ENCODE data around the gene P3H4.

P3H4 gene

GRCh38 chr17:41772218-41772585 lies 39.5 kb downstream of the P3H4 start:
- DNase-seq (ENCODE audit: low read depth) = no peak

- no peak for DNase-seq (ENCODE audit: low read depth)
Measured at GRCh38 chr17:41771389-41772206, 40.2 kb downstream of the P3H4 start.

GRCh38 chr17:41769985-41770384 lies 41.8 kb downstream of the P3H4 start:
- DNase-seq (ENCODE audit: low read depth) = no peak

GRCh38 chr17:41769346-41769862 lies 42.3 kb downstream of the P3H4 start:
- DNase-seq (ENCODE audit: low read depth) = no peak

DNA sequence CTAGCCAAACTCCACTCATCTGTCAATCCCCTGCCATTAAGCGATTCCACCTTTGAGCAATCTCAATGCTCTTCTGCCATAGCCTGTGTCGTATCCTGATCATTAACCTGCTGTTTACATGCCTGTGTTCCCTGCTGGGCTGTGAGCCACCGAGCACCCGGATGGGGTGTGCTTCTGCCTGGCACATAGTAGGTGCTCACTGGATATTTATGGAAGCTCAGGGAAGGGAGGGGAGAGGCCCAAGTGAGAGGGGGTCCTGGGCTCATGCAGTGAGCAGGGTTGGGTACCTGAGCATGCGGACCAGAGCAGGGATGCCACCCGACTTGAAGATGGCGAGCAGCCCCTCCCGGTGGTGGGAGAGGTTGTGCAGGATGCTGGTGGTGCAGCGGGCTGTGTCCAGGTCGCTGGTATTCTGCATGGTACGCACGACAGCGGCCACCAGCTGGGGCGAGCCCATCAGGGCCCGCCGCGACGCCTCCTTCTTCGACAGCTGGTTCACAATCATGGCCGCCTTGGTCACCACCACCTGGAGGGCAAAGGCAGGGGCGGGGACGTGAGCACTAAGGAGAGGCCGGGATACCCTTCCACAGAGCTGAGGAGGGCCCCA lies 43.0 kb downstream of the P3H4 start:
- no peak for DNase-seq (ENCODE audit: low read depth)

DNA sequence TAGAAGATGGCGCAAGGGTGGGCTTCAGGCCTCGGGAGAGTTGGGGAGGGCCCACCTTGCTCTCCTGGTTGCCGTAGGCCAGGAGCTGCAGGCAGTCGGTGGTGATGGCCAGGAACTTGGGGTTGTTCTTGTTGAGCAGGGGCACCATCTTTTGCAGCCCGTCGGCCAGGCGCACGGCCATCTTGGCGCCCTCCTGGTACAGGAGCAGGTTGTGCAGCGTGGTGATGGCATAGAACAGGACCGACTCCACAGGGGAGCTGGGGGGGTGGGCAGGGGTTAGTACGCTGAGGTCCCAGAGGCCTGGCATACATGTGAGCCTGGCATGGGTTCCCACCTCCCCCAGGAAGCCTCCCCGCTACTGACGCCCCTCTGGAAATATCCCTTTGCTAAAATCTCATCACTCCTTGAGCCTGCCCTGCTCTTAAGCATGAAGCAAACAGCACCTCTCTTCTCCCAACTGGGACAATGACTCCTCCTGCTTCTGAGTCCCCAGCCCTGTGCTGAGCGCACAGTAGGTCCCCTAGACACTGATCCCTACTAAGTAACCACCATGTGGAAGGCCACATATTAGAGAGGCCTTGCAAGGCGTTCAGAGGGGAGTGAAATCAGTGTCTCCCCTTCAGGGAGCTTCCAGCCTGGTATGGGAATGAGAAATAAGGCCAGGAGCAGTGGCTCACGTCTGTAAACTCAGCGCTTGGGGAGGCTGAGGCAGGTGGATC lies 44.3 kb downstream of the P3H4 start:
- DNase-seq (ENCODE audit: low read depth) = no peak

DNA sequence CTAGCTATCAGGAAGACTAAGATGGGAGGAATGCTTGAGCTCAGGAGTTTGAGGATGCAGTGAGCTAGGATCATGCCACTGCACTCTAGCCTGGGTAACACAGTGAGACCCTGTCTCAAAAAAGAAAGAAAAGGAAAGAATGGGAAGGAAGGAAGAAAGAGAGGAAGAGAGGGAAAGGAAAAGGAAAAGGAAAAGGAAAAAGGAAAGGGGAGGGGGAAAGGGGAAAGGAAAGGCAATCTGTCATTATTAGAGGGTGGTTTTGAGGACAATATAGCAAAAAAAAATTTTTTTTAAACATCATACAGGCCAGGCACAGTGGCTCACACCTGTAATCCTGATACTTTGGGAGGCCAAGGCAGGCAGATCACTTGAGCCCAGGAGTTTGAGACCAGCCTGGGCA lies 45.6 kb downstream of the P3H4 start:
- DNase-seq (ENCODE audit: low read depth) = no peak

DNA sequence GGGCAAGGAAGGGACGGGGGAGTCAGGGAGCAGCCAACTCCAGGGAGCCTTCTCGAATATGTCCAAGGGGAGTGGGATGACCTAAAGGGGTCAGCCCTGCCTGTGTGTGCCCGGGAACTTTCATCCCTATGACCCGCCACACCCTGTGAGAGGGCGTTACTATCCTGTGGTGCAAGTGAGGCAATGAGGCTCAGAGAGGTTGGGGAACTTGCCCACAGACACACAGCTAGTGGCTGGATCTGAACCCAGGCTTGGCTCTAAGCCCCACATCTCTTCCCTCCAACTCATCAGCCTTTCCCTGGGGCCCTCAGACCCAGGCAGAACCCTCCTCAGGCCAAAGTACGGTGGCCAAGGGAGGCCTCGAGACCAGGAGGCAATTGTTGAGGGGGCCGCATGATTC lies 48.4 kb downstream of the P3H4 start:
- DNase-seq (ENCODE audit: low read depth) = no peak

DNA sequence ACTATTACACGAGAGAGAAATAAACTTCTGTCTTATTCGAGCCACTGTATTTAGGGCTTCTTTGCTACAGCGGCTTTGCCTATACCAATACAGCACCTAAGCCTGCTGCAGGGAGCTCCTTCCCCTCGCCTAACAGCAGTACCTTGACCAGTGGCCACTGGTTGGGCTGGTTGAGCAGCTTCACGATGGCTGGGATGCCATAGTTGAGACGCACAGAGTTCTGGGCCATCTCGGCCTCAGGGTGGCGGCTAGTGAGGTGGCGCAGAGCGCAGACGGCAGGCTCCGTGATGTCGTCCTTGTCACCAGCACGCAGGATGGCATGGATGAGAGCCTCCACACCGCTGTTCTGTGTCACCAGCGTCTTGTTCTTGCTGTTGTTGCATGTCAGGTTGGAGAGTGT lies 48.9 kb downstream of the P3H4 start:
- DNase-seq (ENCODE audit: low read depth) = no peak

DNA sequence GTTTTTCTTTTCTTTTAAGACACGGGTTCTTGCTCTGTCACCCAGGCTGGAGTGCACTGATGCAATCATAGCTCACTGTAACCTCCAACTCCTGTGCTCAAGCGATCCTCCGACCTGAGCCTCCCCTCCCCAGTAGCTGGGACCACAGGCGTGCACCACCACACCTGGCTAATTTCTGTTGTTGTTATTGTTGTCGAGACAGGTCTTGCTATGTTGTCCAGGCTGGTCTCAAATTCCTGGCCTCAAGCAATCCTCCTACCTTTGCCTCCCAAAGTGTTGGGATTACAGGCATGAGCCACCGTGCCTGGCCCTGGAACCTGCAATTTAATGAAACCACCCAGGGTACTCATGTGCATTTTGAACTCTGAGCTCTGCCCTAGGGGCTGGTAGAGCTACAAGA lies 49.4 kb downstream of the P3H4 start:
- DNase-seq (ENCODE audit: low read depth) = no peak

DNA sequence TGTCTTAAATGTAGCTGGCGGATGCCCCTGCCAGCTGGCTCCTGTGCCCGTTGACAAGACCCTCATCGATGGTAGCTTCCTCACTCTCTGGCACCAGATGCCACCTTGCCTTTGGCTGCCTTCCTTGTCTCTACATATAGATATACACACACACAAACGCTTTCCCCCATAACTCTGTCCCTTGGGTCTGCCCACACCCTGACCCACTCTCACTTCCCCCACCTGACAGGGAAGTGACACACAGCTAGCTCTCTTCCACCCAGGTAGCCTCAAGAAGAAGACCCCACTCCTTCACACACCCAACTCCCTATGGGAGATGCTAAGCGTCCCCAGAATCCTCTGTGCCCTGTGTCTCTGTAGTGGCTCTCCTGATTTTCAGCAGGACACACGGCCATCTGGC lies 50.9 kb downstream of the P3H4 start:
- no peak for DNase-seq (ENCODE audit: low read depth)

DNA sequence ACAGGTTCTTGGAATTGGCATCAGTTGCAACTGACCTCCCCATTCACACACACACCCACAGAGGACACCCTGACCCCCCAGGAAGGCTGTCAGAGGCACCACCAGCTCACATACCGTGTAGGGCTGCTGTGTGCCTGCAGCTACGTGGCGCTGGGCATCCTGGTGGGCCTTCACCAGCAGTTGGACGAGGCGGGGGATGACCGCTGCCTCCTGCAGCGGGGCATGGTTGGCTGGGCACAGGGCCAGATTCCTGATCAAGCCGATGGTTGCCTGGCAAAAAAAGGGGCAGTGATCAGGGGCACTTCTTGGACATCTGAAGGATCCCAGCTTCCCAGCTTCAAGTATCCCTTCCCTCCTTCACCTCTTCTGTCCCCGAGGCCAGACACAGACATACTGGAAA lies 53.1 kb downstream of the P3H4 start:
- no peak for DNase-seq (ENCODE audit: low read depth)

GRCh38 chr17:41754066-41754465 lies 57.7 kb downstream of the P3H4 start:
- no peak for DNase-seq (ENCODE audit: low read depth)
